GDM1 (cell line): ENCODE data around the gene L3MBTL3.
"Not testable (repeated sequence)": the region's sequence is repeated elsewhere in the genome, so short reads cannot be mapped to it uniquely, and the experiment has no call there.

Experiments
- DNase-seq: peaks from one replicate; lab custom pipeline; 2025; lab: John Stamatoyannopoulos, UW

The L3MBTL3 gene

DNA sequence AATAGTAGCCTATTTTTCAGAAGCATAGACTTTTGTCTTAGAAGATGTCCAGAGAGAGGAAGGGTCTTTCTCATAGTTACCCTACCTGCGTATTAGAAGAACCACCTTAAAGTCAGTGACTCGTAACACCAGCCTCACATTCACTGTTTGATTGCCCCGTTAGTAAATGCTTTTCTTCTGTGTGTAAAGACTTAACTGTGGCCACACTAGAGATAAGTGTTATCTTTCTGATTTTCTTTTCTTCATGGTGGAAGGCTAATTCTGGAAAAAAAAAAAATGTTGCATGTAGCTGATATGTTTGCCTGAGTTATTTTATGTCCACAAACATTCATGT lies 120.5 kb downstream of the L3MBTL3 start:
- DNase-seq = no peak

DNA sequence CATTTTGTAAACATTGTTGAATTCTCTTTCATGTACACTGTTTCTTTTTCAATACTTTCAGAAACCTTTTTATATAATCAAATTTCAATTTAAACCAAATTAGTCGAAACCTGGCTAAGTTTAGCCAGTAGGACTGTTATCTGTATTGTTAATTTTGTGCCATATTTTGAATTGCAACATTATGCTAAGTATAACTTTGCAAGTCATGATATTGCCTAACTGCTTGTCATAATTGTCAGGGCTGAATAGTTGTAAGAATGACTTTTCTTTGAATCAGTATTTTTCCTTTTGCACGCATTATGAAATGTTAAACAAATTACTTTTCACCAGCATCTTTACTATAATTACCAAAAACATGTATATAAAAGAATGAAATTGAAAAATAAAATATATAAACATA lies 121.7 kb downstream of the L3MBTL3 start:
- DNase-seq = no peak

DNA sequence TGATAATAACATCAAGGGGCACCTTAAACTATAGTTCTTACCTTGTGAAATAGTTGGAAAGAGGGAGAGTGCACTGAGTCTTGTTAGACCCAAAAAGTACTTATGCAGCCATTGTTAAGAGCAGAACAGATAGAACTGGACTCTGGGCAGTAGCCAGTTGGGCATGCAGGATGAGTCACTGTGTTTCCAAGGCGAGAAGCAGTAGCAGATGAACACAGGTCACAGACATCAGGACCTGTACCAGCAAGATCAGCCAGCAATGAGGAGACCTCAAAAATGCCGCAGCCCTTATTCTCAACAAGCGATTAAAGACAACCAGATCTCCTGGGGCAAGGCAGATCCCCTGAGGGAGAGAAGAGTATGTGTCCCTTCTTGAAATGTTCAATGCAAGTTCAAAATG lies 125.3 kb downstream of the L3MBTL3 start:
- no peak for DNase-seq

DNA sequence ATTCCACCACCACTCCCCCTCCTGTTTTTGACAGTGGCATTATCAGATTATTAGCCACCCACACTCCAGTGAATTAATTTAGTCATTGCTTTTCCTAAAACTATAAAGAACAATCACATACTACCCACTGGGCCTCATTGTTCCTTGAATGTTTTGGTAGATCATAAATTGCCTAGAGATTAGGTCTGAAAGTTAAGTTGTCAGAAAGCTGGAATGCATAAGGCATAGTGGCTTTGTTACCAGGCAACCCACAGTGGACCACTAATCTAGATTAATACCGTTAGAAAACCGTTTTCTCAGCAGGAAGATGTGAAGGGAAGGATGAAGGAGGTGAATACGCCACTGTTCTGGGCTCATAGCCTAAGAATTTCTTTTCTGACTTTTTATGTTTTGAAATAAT lies 128.7 kb downstream of the L3MBTL3 start:
- no peak for DNase-seq

DNA sequence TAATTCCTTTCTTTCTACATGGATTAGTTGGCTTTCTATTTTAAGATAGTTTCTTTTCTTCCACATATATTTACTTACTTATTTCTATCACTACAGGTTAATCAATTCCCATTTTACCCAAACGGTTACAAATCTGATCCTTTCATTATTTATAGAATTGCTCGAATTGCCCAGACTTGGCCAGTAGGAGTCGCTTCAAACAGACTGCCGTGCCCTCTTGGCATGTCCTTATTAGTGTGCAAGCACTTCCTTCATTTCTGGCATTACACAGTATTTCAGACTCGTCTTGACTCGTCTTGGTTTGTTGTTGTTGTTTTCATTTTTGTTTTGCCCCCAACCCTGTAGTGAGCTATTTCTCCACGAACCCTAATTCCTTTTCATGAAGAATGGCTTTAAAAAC lies 129.8 kb downstream of the L3MBTL3 start:
- no peak for DNase-seq

DNA sequence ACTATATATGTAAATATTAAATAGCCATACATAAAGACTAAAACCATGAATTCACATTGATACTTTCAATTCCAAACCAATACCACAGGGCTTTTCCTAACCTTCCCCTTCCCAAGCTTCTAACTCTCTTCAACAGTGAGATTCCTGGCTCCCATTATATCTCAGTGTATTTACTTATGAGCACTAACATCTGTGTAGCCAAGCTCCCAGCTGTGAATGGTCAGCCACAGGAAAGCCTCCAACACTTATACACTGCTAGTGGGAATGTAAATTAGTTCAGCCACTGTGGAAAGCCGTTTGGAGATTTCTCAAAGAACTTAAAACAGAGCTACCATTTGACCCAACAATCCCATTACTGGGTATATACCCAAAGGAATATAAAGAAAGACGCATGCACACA lies 130.6 kb downstream of the L3MBTL3 start:
- not testable (repeated sequence) for DNase-seq

DNA sequence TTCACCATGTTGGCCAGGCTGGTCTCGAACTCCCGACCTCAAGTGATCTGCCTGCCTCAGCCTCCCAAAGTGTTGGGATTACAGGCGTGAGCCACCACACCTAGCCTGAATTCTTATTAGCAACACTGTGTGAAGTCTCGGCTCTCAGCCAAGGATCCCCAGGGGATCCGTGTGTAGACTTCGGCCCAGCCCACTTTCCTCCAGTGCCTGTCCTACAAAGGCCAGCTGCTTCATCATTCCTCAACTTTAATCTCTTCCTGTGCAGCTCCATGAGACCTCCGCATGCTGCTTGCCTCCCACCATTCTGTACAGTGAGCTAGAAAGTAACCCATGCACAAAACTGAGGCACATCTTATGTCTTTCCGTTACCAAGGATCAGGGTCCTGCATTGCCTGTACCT lies 132.5 kb downstream of the L3MBTL3 start:
- DNase-seq = no peak

DNA sequence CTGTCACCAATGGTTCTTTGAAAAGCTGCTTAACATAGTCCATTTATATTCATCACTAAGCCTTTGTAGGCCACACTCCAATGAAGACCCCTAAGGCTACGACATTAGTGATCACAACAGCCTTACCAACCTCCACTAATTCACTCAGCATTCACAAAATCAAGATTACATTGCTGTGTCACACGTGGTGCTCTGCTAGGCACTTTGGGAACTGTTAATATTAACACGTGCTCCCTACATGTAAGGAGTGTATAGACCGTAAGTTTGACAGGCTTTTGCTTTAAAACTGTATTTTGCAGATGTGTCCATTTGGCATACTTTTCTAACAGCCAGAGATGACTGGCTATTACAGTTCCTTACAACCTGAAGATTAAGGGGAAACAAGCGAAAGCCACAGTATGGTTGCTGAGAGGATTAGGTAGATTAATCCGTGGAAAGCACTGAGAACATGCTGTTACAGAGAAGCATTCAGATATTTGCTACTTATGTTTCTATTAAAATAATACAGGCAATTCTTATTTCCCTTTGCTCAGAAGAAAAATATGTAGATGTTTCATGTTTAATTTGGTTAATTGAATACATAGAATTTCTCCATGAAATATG lies 134.6 kb downstream of the L3MBTL3 start:
- DNase-seq = no peak

DNA sequence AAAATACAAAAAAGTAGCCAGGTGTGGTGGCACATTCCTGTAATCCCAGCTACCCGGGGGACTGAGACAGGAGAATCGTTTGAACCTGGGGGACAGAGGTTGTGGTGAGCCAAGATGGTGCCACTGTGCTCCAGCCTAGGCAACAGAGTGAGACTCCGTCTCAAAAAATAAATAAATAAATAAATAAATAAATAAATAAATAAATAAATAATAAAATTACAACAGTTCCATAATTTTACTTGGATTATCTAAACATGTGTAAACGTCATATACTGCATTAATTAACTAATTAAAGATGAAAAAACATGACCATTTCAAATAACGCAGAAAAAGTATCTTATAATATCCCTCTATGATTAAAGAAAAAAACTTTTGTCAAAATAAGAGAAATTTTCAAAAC lies 138.5 kb downstream of the L3MBTL3 start:
- DNase-seq = no peak

DNA sequence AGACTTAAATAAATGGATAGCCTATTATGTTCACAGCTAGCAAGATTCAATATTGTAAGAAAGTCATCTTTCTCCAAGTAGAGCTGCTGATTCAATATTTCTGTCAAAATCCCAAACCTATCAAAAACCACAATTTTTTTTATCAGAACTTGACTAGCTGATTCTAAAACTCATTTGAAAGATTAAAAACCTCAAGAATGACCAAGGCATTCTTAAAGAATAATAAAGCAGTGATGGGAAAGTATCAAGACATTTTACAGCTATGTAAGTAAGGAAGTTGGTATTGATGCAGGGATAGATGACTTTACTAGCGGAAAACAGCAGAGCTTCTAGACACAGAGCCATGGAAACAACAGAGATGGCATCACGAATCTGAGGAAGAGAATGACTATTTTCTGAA lies 139.7 kb downstream of the L3MBTL3 start:
- no peak for DNase-seq

DNA sequence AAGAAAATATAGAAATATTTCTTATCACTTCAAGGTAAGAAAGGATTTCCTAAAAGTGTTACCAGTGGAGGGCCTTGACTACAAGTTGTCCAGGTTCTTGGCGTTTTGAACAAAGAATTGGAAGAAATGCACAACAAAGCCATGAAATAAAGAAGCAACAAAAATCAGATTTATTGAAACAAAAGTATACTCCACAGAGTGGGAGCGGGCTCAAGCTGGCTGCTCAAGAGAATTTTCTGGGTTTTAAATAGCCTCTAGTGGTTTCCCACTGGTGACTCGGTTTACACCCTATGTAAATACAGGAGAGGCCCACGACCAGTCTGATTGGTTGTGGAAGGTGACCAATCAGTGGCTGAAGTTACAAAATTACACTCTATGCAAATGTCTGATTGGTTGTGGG lies 140.2 kb downstream of the L3MBTL3 start:
- no peak for DNase-seq

DNA sequence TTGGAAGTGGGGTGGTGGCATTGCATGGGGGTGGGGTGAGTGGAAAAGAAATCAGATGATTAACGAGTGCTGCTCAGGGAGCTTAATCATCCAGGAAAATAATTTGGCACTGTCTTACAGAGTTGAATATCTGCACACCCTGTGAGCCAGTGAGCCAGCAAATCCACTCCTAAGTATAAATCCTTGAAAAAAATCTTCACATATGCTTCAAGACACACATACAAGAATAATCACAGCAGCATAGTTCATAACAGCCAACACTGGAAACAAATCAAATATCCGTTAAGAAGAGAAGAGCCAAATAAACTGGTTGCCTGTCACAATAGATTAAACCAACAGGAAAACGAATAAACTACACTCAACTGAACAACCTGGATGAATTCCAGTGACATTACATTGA lies 141.6 kb downstream of the L3MBTL3 start:
- no peak for DNase-seq

DNA sequence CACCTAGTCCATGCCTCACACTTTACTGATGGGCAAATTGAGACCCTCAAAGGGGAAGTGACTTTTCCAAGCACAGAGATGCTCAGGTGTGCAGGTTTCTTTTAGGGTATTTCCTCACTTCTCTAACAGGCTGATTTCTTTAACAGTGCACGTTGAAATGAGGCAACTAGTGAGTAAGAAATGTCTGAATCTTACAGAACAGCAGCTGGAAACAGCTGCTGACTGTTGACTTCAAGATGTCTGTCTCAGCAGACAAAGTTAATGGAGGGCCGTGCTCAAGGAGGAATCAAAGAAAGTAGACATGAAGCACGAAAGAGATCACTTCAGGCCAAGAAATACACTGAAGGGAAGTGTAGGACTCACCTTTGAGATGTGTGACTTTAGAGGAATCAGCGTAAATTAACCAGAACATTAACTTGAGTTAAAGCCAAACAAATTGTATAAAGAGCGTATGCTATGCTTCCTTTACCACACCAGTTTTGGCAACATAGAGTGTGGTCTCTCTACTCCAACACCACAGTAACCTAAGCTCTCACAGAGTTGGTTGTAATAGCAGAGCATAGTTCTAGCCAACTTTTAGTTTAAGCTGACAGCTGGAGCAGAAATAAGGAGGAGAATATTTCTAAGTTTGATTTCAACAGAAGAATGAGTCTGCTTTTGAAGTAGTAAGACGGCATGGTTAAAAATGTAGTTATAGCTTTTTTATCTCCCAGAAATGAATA lies 143.5 kb downstream of the L3MBTL3 start:
- DNase-seq = no peak

DNA sequence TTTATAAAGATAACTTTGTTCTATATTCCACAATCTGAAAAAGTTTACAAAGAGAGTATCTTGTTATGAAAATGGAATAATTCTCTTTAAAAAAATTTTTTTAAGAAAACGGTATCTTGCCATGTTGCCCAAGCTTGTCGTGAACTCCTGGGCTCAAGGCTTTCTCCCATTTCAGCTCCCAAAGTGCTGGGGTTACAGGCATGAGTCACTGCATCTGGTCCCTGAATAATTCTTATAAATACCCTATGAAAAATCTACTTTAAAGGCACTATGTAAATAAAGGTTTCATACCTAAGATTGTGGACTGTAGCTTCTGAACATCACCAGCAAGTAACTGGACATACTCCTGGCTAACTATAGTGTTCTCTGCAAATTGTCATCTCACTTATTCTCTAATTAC lies 144.0 kb downstream of the L3MBTL3 start:
- DNase-seq = no peak

DNA sequence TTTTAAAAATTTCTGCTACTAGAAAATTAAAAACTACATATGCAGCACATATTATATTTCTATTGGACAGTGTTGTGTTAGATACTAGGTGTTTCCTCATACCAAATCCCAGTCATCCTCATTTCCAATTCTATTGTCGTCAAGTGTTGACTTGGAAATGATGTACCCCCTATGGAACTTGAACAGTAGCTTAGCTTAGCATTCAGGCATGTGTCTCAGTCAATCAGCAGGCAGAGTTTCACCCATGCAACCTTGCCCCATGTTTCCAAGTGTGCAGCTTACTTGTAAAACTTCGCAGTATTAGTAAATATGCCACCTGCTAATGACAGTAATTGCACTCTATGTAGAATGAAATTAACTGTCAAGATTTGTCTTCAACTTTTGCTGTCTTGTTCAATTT lies 144.9 kb downstream of the L3MBTL3 start:
- no peak for DNase-seq

DNA sequence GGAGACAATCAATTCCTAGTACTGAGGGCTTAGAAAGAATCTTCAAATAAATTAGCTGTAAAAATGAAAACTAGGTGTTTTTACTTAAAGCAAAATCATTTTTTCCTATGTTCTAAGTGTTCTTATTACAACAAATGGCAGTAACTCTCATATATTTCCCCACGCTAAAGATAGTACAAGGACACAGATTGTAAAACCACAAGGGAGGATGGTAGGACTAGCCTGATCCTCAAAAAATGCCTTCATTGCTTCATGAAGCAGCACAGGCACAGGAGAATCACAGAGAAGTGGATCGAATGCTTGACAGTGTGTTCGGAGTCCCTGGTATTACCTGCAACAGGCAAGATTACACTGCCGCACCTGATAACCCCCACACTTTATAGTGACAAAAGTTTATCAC lies 145.9 kb downstream of the L3MBTL3 start:
- DNase-seq = no peak

DNA sequence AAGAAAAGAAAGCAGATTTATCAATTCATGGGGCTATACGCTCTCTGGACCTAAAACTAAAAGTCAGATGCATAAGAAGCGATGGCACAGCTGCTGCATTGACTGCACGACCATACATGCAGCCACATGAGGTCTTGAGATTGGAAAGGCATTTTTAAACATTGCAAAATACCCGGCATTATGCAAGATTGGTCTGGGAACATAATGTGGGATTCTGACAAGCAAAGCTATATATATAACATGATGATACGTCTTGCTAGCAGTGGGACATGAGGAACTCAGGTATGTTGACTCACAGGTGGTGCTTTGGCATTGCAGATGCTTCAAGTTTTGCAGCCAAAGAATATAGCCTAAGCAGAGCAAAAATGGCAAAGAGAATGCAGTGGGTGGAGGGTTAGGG lies 149.3 kb downstream of the L3MBTL3 start:
- no peak for DNase-seq

DNA sequence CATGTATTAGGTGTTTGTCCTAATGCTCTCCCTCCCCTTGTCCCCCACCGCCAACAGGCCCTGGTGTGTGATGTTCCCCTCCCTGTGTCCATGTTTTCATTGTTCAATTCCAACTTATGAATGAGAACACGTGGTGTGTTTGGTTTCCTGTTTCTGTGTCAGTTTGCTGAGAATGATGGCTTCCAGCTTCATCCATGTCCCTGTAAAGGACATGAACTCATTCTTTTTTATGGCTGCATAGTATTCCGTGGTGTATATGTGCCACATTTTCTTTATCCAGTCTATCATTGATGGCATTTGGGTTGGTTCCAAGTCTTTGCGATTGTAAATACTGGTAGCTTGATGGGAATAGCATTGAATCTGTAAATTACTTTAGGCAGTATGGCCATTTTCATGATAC lies 151.8 kb downstream of the L3MBTL3 start:
- DNase-seq = not testable (repeated sequence)

DNA sequence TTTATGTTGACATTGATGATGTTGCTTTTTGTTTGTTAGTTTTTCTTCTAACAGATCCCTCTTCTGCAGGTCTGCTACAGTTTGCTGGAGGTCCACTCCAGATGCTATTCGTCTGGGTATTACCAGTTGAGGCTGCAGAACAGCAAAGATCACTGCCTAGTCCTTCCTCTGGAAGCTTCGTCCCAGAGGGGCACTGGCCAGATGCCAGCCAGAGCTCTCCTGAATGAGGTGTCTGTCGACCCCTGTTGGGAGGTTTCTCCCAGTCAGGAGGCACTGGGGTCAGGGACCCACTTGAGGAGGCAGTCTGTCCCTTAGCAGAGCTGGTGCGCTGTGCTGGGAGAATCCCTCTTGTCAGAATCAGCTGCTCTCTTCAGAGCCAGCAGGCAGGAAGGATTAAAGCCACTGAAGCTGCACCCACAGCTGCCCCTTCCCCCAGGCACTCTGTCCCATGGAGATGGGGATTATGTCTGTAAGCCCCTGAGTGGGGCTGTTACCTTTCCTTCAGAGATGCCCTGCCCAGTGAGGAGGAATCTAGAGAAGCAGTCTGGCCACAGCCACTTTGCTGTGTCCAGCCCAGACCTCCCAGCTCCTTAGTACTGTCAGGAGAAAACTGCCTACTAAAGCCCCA lies 155.1 kb downstream of the L3MBTL3 start:
- DNase-seq = not testable (repeated sequence)

DNA sequence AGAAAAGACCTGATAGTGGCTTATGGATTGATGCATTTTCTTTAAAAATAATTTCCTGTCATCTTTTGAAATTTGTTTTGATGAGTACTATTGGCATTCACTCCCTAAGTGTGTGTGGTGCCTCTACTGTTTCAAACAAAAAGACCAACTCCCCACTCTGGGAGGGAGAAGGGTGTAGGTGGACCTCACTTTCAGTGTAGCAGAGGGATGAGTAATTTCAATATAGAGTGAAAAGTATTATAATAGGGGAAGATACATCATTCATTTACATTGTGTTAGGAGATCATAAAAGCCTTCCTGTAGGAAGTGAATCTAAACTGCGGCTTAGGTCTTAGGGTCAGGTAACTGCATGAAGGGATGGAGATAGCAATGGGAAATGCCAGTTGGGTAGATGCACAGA lies 158.0 kb downstream of the L3MBTL3 start:
- DNase-seq = no peak

DNA sequence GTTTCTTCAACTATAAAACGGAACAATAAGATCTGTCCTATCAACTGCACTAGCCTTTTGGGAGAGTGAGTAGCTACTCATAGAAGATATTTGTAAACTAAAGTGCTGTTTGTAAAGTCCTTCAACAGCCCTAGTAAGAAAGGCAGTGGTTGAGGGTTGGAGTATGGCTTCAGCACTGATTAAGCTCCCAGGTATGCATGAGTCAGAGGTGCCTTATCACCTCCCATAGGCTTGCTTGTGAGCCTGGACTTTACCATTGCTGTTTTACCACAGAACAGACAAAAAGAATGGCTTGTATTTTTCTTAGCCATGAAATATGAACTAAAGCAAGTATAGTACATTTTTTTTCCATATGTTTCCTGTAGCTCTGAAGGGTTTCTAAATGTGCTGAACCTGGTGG lies 160.3 kb downstream of the L3MBTL3 start:
- no peak for DNase-seq

DNA sequence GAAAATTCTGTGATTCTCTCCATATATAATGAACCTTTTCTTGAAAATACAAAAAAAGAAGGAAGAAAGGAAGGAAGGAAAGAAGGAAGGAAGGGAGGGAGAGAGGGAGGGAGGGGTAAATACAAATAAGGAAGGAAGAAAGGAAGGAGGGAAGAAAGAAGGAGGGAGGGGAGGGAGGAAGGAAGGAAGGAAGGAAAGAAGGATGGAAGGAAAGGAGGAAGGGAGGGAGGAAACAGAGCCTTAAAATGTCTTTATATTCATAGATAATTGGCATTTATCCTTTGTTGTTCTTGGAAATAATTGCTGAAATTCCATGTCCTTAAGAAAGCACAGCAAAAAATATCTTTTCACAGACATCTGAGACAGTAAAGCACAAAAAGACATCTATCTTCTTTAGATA lies 164.1 kb downstream of the L3MBTL3 start:
- DNase-seq = no peak

DNA sequence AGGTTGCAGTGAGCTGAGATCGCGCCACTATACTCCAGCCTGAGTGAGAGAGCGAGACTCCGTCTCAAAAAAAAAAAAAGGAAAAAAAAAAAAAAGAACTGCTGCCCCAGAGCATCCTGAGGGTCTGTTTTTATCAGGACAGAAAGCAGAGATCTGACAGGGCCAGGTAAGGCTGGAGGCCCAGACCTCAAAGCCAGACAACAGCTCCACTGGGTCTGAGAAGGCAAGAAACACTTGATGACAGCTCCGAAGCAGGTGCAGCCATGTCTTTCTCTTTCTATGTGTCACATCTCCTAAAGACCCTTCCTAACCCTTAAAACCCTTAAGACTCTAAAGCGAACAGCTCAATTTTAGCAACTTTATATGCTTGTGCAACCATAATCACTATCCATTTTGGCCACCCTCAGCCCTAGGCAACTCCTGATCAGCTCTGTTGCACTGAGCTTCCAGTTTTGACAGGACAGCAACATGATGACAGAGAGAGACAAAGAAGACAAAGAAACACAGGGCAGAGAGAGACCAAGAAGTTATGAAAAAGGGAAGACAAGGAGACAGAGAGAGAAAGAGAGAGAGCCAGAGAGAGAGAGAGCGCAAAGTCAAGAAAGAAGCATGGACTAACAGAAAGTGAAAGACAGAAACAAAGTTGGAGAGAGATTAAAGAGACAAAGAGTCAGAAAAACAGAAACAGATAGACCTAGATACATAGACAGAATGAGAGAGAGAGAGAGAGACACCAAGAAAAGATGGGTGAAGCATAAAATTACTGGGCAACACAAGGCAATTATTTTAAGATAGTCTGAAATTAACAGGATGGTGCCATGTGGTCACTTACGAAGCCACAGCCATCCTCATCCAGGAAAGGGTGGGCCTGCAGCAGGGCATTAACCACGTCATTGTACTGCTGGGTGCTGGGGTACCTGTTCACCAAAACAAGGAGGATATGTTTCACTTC lies 165.2 kb downstream of the L3MBTL3 start:
- DNase-seq = no peak
